Effector CD8-positive, alpha-beta T cell (primary cell): Measurements from ENCODE around the gene BAIAP2L2.
"Not testable (repeated sequence)": the region's sequence is repeated elsewhere in the genome, so short reads cannot be mapped to it uniquely, and the experiment has no call there.

Experiments used
- DNase-seq: peaks from one replicate; lab custom pipeline; 2025; lab: John Stamatoyannopoulos, UW

BAIAP2L2 gene

GRCh38 chr22:38081636-38081940, 28.9 kb downstream of the BAIAP2L2 start:
- DNase-seq = no peak

DNA sequence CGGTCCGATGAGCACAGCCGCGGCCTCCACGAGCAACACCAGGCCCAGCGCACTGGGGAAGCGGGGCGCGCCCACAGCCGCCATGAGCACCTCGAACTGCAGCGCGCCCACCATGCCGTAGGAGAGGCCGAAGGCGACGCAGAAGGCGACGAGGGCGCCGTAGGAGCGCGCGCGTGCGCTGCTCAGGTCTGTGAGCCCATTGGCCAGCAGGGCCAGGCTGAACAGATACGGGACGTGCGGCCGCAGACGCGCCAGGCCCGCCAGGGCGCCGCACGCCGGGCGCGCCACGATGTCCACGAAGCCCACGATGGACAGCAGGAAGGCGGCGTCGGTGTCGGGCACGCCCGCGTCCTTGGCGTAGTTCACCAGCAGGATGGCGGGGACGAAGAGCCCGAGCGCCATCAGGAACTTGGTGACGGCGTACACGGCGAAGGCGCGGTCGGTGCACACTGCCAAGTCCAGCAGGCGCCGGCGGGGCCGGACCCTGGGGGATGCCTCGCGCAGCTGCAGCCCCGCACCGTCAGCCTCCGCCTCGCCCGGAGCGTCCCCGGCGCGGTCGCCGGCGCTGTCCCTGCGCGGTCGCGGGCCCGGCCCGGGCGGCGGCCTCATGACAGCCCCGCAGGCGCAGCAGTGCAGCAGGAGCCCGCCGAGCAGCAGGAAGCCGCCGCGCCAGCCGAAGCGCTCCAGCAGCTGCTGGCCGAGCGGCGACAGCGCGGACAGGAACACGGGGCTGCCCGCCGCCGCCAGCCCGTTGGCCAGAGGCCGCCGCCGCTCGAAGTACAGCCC, 29.4 kb downstream of the BAIAP2L2 start:
- no peak for DNase-seq

DNA sequence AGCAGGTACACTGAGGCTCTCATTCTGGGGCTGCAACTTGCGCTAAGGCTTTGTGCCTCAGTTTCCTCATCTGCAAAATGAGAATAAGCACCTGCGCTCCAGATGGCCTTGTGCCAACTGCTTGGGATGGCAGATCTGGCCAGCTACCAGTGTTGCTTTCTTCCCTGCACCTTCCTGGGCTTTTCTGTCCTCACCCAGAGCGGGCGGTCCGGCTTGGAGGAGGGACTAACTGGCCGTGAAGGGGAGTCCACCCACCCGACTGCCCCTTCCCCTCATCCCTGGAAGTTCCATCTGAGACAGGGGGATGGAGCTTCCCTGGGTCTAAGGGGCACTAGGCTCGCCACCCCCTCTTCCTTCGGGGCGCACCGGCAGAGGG, 30.0 kb downstream of the BAIAP2L2 start:
- DNase-seq = no peak

DNA sequence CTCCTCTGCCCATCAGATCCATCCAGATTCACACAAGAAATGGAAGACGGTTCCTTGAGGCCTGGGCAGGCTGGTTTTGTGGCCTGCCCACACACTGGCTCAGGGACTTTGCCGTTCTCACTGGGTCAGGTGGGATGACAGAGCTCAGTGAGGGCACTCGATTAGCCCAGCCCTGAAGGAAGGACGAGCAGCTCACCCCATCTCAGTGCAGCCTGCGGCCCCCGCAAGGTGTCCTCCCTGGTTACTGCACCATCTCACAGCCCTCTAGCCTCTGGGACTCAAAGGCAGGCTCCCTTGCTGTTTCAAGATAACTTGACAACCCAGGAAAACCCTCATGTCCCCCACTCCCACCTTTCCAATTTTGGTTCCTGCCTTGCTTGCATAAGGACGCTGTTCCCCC, 30.7 kb downstream of the BAIAP2L2 start:
- DNase-seq = no peak

DNA sequence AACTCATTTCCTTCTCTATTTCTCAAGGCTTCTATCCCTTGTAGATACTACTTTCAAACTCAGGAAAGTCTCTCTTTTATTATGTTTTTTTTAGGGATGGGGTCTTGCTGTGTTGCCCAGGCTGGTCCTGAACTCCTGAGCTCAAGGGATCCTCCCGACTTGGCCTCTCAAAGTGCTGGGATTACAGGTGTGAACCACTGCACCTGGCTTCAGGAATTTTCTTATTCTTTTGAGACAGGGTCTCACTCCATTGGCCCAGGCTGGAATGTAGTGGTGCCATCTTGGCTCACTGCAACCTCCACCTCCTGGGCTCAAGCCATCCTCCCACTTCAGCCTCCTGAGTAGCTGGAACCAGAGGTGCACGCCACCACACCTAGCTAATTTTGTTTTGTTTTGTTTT, 31.3 kb downstream of the BAIAP2L2 start:
- not testable (repeated sequence) for DNase-seq

DNA sequence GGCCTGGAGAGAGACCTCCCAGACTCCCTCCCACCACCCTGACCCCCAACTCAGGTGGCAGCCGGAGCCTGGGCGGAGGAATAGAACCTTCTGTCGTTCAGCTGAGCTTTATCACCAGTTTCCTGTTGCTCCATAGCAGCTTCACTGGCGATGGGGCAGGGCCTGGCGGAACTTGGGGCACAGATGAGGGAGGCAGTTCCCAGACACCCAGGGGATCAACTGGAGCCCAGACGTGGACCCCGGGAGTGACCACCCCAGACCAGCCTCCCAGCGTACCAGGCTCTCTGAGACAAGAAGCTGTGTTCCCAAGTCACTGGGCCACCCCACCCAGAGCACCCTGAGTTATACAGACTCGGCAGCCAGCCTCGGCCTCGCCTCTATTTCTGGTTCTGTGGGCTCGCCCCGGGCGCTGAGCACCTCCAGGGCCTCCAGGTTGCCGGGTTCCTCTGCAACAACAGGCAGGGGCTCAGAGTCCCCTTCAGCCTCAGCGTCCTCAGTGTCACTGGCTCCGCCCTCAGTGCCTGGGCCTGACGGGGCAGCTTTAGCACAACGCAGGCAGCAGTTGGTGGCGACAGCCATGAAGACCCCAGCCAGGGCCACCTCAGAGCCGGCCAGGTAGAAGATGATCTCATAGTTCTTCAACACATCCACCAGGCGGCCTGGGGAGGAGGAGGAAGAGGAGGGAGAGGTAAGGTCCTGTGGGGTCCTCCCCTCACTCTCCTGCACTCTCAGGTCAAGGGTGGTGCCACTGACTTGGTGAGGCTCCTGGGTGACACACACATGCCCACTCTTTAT, 32.2 kb downstream of the BAIAP2L2 start:
- no peak for DNase-seq

- no peak for DNase-seq
Observed at GRCh38 chr22:38077595-38077994, 32.9 kb downstream of the BAIAP2L2 start.

- DNase-seq = no peak
Observed at GRCh38 chr22:38077096-38077495, 33.4 kb downstream of the BAIAP2L2 start.

DNA sequence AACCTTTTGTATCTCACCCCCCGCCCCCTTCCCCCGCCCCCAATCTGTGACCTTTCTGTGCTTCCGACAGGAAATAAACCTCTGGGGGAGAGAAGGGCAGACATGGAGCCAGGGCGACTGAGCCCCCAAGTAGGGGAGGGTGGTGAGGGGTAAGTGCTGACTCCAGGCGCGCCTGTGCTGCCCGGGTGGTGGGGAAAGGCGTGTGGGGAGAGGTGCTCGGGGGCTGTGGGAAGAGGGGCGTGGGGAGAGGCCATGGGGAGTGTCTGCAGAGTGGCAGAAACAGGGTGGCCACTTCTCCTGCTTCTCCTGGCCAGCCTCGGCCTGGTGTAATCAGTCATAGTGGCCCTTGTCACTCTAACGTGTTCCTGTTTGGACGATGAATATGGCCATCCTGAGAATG, 34.5 kb downstream of the BAIAP2L2 start:
- no peak for DNase-seq

DNA sequence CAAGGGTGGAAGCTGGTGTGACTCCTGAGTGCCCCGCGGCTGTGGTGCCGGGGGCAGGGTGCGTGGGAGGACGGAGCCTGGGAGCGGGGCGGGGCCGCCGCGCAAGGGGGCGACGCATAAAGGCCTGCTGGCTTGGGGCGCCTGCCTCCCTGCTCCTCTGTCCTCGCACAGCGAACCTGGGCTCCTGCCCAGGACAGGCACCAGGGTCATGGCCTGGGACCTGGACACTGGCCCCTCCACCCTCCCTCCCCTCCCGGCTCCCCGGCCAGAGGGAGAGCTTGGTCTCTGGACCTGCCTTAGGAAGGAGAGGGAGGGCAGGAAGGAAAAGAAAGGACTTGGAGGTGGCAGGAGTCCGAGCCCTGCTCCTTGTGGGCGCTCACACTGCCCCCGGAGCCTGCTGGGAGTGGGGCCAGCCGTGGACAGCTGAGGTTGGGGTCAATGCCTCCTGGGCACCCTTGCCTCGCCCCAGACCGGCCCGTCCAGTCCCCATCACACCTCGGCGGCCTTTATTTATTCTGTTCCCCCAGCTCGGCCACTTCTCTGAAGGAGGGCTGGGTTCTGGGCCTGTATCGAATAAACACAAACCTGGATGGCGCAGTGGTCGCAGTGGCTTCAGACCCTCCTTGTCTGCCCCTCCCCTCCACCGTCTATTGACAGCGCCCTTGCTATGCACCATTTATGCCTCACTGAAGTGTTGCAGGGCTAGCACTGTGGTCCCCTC, 35.2 kb downstream of the BAIAP2L2 start:
- DNase-seq = no peak

DNA sequence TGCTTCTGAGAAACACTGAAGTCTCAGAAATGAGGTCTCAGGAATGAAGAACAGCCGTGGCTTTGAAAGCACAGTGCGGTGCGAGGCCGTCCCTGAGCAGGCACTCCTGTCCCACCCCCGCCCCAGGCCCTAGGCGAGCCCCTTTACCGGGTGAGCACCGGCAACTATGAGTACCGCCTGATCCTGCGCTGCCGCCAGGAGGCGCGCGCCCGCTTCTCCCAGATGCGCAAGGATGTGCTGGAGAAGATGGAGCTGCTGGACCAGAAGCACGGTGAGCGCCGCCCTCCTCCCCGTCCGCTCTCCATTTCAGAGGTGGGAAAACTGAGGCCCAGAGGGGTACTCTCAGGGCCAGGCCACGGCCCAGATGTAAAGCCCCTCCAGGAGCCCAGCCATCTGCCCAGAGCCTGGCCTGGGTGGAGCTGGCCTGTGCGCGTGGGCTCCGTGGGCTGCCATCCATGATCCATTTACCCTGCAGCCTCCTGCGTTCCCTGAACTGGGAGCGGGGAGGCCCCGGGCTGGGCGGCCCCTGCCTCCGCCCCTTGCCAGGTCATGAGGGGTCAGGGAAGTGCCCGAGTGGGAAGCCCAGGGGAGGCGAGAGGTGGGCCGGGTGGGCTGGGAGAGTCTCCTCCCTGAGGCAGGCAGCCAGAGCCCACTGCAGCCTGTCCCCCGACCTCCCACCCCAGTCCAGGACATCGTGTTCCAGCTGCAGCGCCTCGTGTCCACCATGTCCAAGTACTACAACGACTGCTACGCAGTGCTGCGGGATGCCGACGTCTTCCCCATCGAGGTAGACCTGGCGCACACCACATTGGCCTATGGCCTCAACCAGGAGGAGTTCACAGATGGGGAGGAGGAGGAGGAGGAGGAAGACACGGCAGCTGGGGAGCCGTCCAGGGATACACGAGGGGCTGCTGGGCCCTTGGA, 36.0 kb downstream of the BAIAP2L2 start:
- no peak for DNase-seq

GRCh38 chr22:38073150-38074130, 37.0 kb downstream of the BAIAP2L2 start:
- no peak for DNase-seq

GRCh38 chr22:38072322-38073149, 37.9 kb downstream of the BAIAP2L2 start:
- no peak for DNase-seq

DNA sequence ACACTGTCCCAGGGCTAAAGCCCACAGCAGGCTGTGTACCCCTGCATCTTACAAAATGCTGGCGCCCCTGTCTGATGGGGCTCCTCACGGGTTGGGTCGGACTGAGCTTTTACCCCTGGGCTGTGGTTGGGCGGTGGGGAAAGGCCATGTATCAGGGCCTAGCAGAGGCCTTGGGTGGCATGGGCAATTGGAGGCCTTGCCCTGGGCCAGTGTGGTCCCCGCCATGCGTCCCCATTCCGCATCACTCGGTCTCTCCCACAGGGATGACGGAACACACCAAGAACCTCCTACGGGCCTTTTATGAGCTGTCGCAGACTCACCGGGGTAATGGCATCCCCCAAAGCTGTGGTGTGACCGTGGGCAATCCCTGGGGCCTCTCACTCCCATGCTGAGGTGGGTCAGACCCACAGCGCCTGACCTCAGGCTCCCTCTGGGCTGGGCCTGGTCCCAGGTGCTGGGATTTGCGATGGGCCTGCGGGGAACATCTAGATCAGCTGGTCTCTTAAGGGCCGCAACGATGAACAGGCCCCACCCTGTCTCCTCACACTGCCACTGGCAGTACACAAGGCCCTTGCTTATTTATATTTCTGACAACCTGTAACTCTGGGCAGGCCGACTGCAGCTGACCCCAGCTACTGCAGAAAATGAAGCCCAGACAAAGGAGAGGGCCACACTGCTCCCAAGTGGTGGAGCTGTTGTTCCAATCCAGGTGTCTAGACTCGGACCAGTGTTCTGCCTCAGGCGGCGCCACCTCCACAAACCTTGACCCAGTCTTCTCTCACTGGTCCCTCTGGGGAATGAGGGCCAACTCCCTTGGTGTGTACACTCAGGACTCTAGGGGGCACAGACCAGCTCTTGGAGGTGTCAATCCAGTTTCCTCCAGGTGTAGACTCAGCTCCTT, 38.8 kb downstream of the BAIAP2L2 start:
- DNase-seq = no peak

DNA sequence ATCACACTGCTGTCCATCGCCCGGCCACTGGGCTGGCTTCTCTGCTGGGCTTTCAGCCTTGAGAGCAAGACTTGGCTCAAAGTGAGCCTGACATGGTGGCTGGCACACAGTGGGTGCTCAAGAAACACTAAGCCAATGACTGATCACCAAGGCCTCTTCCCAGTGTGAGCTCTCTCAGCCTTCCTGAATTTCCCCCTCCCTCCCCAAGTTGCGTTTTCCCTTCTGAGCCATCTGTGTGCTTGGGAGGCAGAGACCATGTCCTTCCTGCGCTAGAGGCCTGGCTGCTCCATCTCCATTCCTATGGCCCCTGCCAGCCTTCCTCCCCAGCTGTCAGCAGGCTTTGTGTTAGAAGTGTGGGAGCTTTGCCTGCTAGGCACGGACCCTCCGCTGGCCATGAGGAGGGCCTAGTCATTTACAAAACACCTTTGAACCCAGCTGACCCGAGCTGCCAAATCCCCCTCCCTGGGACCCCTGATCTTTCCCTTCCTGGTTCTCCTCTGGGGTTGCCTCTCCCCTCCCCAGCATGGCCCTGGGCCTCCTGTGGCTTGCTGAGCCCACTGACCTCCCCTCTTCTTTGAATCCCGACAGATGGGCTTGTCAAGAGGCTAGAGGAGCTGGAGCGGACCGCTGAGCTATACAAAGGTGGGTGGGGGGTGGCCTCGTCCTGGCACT, 40.1 kb downstream of the BAIAP2L2 start:
- no peak for DNase-seq

DNA sequence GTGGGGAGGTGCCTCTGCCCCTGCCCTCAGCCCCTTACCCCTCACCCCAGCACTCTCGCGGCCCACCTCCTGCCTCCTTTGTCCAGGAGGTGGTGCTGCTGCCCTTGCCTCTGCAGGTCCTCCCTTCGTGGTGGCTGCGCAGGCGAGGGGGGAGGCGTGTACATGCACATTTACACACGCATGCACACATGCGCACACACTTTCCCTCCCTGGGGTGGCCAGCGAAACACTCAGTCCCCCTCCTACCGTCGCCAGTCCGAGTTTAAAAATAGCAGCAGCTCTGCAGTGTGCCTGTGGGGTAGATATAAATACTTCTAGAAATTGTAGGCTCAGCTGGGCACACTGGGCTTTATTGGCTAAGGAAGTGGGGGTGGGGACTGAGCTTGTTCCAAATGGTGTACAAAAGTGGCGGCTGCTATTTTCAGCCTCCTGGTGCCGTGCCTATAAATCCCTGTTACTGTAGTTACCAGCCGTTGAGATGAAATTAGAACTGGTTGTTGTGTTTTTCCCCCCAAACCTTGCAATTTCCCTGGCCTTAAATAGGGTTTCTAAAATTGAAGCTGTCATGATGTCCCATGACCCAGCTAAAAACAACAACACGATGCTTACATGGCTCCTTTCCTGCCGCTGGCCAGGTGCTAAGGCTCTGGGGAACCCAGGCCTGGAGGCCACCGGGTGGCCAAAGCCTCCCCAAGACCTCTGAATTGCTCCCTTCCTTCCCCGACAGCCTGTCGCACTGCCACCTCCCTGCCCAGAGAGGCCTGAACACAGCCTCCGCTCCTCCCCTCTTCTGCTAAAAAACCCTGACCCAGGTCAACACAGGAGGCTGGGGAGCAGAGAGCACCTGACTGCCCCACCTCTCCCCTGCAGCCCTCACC, 40.9 kb downstream of the BAIAP2L2 start:
- no peak for DNase-seq
